ENCODE measurements around the gene SAC3D1.
"Not testable (repeated sequence)": the region's sequence is repeated elsewhere in the genome, so short reads cannot be mapped to it uniquely, and the experiment has no call there.

The SAC3D1 gene

GRCh38 chr11:65040847-65041622 is at the start of gene SAC3D1:
Gene SAC3D1 (plus strand): TSS chr11:65041210. CDS start chr11:65041293, 83 bp downstream.
- peak; percentile 95 for DNase-seq

GRCh38 chr11:64994318-64994717 is 46.7 kb upstream of the SAC3D1 start:
- no peak for DNase-seq

GRCh38 chr11:64996327-64996709 is 44.7 kb upstream of the SAC3D1 start:
- no peak for DNase-seq

GRCh38 chr11:64996710-64997380 is 44.2 kb upstream of the SAC3D1 start, which contains the start of gene BATF2:
Gene BATF2 (minus strand): TSS chr11:64996971. CDS start chr11:64996914, 57 bp downstream.
- no peak for DNase-seq

GRCh38 chr11:64998141-64998540 is 42.9 kb upstream of the SAC3D1 start:
- DNase-seq, result no peak

GRCh38 chr11:64998690-64999431 is 42.1 kb upstream of the SAC3D1 start:
- no peak for DNase-seq

GRCh38 chr11:64999478-64999877 is 41.5 kb upstream of the SAC3D1 start:
- DNase-seq, result no peak

GRCh38 chr11:65002706-65003105 is 38.3 kb upstream of the SAC3D1 start:
- no peak for DNase-seq

- no peak for DNase-seq
Observed at GRCh38 chr11:65003282-65003681, 37.7 kb upstream of the SAC3D1 start.

GRCh38 chr11:65003968-65004367 is 37.0 kb upstream of the SAC3D1 start:
- DNase-seq, result not testable (repeated sequence)

GRCh38 chr11:65008016-65008415 is 33.0 kb upstream of the SAC3D1 start:
- no peak for DNase-seq

GRCh38 chr11:65008873-65009272 is 32.1 kb upstream of the SAC3D1 start:
- DNase-seq, result no peak

GRCh38 chr11:65013130-65013887 is 27.7 kb upstream of the SAC3D1 start:
- DNase-seq, result peak; percentile 95

- peak; percentile 91 for DNase-seq
Observed at GRCh38 chr11:65013888-65014725, 26.9 kb upstream of the SAC3D1 start, which contains the start of gene ARL2. Gene ARL2 (plus strand): TSS chr11:65014160. CDS start chr11:65014208, 48 bp downstream.

GRCh38 chr11:65014726-65015227 is 26.2 kb upstream of the SAC3D1 start:
- DNase-seq, result no peak

GRCh38 chr11:65016705-65017104 is 24.3 kb upstream of the SAC3D1 start:
- DNase-seq, result no peak

GRCh38 chr11:65017937-65018336 is 23.1 kb upstream of the SAC3D1 start:
- DNase-seq, result no peak

- DNase-seq, result no peak
Observed at GRCh38 chr11:65019824-65020223, 21.2 kb upstream of the SAC3D1 start.

- no peak for DNase-seq
Observed at GRCh38 chr11:65021003-65021402, 20.0 kb upstream of the SAC3D1 start.

- no peak for DNase-seq
Observed at GRCh38 chr11:65021509-65021908, 19.5 kb upstream of the SAC3D1 start.

GRCh38 chr11:65023502-65023901 is 17.5 kb upstream of the SAC3D1 start:
- DNase-seq, result not testable (repeated sequence)
